Inferior parietal cortex (tissue), 1 donor: ENCODE measurements around the gene MAPK13.
"Not testable (repeated sequence)": the region's sequence is repeated elsewhere in the genome, so short reads cannot be mapped to it uniquely, and the experiment has no call there.

ENCODE experiments used
- DNase-seq: peaks from one replicate; pipeline ENCODE4 v3.0.0-alpha.2; 2016; ENCODE audit errors: extremely low spot score

The MAPK13 gene

GRCh38 chr6:36129941-36130666 is at the start of gene MAPK13:
Gene MAPK13, plus strand, starts transcription at chr6:36130513. Its CDS starts 70 bp downstream, at chr6:36130583.
- DNase-seq = no peak

- DNase-seq = no peak
These were observed 48.0 kb upstream of the MAPK13 start for GRCh38 chr6:36082318-36082717.

- no peak for DNase-seq
These were observed 46.9 kb upstream of the MAPK13 start for GRCh38 chr6:36083446-36083845.

- DNase-seq = not testable (repeated sequence)
These were observed 42.1 kb upstream of the MAPK13 start for GRCh38 chr6:36088204-36088603.

- DNase-seq = no peak
These were observed 41.3 kb upstream of the MAPK13 start for GRCh38 chr6:36089048-36089447.

- DNase-seq = no peak
These were observed 36.1 kb upstream of the MAPK13 start for GRCh38 chr6:36094238-36094637.

- DNase-seq = peak; percentile 93
These were observed 35.4 kb upstream of the MAPK13 start for GRCh38 chr6:36094753-36095496.

- no peak for DNase-seq
These were observed 34.6 kb upstream of the MAPK13 start for GRCh38 chr6:36095497-36096391.

GRCh38 chr6:36098253-36098919 is 31.9 kb upstream of the MAPK13 start:
- no peak for DNase-seq

- no peak for DNase-seq
These were observed 31.2 kb upstream of the MAPK13 start for GRCh38 chr6:36098920-36099647.

GRCh38 chr6:36099869-36100483 is 30.3 kb upstream of the MAPK13 start:
- no peak for DNase-seq

- DNase-seq = no peak
These were observed 28.6 kb upstream of the MAPK13 start for GRCh38 chr6:36101691-36102090.

- no peak for DNase-seq
These were observed 27.5 kb upstream of the MAPK13 start for GRCh38 chr6:36102853-36103252.

- no peak for DNase-seq
These were observed 25.5 kb upstream of the MAPK13 start for GRCh38 chr6:36104836-36105235.

GRCh38 chr6:36109092-36109491 is 21.2 kb upstream of the MAPK13 start:
- DNase-seq = no peak

GRCh38 chr6:36110050-36110449 is 20.3 kb upstream of the MAPK13 start:
- DNase-seq = no peak

- DNase-seq = no peak
These were observed 19.4 kb upstream of the MAPK13 start for GRCh38 chr6:36110863-36111262.

- DNase-seq = no peak
These were observed 18.8 kb upstream of the MAPK13 start for GRCh38 chr6:36111526-36111925.

GRCh38 chr6:36113049-36113448 is 17.3 kb upstream of the MAPK13 start:
- no peak for DNase-seq

GRCh38 chr6:36113703-36114102 is 16.6 kb upstream of the MAPK13 start:
- DNase-seq = no peak
